ENCODE results near the gene NR3C2. TPM values are rescaled to one million over a fixed set of nuclear protein-coding genes. Genes with fewer than 3 reads are reported as not detected.
"Not testable (repeated sequence)": the region's sequence is repeated elsewhere in the genome, so short reads cannot be mapped to it uniquely, and the experiment has no call there.

Gene NR3C2
- total RNA-seq, 1 experiment from 2014 or later, result 0.96 TPM

DNA sequence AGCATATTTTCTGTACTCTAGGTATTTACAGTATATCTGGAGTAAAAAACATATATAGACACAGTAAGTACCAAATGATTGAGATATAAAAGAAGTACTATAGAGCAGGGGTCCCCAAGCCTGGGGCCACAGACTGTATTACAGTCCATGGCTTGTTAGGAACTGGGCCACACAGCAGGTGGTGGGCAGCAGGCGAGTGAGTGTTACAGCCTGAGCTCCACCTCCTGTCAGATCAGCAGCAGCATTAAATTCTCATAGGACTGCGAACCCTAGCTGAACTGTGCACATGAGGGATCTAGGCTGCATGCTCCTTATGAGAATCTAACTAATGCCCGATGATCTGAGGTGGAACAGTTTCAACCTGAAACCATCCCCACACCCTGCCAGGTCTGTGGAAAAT is 300.7 kb downstream of the NR3C2 start:
- Histone ChIP-seq H2AFZ (no peak overlapping the region), H3K36me3 (ENCODE audit: low read depth) (no peaks in the 10 kb centered on the region), H3K79me2 (ENCODE audit: low read depth) (no peaks in the 10 kb centered on the region), H3K9me2 (ENCODE audit: insufficient read depth) (no peaks in the 10 kb centered on the region), H3K9me3 (ENCODE audit: insufficient read depth, low read depth) (no peaks in the 10 kb centered on the region), H3K4me2 (no peak overlapping the region), H3K4me3 (no peak overlapping the region), H3F3A (ENCODE audit: insufficient read depth, low read depth) (no peaks in the 10 kb centered on the region), H3K27me3 (ENCODE audit: insufficient read depth, low read depth) (no peaks in the 10 kb centered on the region), H3K4me1 (replicated peaks; ENCODE audit: insufficient read depth) (no peaks in the 10 kb centered on the region), H3K27ac (no peak overlapping the region), H4K20me1 (ENCODE audit: insufficient read depth) (no peaks in the 10 kb centered on the region)
- TF ChIP-seq EZH2 (IDR thresholded peaks at IDR 0.05; ENCODE audit: low read depth), result no peak
- TF ChIP-seq, protein P1, sequence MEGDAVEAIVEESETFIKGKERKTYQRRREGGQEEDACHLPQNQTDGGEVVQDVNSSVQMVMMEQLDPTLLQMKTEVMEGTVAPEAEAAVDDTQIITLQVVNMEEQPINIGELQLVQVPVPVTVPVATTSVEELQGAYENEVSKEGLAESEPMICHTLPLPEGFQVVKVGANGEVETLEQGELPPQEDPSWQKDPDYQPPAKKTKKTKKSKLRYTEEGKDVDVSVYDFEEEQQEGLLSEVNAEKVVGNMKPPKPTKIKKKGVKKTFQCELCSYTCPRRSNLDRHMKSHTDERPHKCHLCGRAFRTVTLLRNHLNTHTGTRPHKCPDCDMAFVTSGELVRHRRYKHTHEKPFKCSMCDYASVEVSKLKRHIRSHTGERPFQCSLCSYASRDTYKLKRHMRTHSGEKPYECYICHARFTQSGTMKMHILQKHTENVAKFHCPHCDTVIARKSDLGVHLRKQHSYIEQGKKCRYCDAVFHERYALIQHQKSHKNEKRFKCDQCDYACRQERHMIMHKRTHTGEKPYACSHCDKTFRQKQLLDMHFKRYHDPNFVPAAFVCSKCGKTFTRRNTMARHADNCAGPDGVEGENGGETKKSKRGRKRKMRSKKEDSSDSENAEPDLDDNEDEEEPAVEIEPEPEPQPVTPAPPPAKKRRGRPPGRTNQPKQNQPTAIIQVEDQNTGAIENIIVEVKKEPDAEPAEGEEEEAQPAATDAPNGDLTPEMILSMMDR (conservative IDR thresholded peaks at IDR 0.05), result no peak
- intact Hi-C loops (cut with micrococcal nuclease; ENCODE audit: unreplicated experiment), result no loop called here
- ChIA-PET POLR2A (ENCODE audit: unreplicated experiment) (no interaction called here), CTCF (no interaction called here)
- DNase-seq, result no peak
- BruUV-seq (replicated peaks), result no TSS peak

DNA sequence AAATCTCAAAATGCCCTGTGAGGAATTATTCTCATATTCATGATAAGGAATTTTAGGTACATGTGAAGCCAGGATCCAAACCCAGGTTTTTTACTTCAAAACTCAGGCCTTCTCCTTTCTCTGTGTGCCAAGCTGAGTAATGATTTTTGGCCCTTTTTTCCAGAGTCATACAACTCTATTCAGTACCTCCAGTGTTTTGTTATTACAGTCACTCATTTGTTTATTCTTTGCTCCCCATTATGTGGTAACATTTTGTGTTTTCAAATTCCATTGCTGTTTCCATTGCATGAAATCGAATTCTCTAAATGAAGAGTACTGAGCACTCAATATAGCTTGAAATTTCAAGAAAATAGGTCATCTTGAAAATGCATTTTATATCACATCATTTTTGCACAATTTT is 315.4 kb downstream of the NR3C2 start:
- H3K27me3 ChIP-seq (ENCODE audit: insufficient read depth, low read depth), result no peaks in the 10 kb centered on the region
- DNase-seq, result no peak
- no peak overlapping the region for H3K4me2 ChIP-seq
- ChIA-PET CTCF (no interaction called here), POLR2A (ENCODE audit: unreplicated experiment) (no interaction called here)
- no peaks in the 10 kb centered on the region for H3K9me2 ChIP-seq (ENCODE audit: insufficient read depth)
- H2AFZ ChIP-seq, result no peak overlapping the region
- no peaks in the 10 kb centered on the region for H4K20me1 ChIP-seq (ENCODE audit: insufficient read depth)
- 0 out of 2 replicates have a peak, but pooled peaks cover 4% of the 10 kb centered on the region for H3K9me3 ChIP-seq (ENCODE audit: insufficient read depth, low read depth)
- no peaks in the 10 kb centered on the region for H3K4me1 ChIP-seq (replicated peaks; ENCODE audit: insufficient read depth)
- no peak overlapping the region for H3K27ac ChIP-seq
- H3K4me3 ChIP-seq, result no peak overlapping the region
- TF ChIP-seq, protein P1 (conservative IDR thresholded peaks at IDR 0.05), result no peak
- TF ChIP-seq EZH2 (IDR thresholded peaks at IDR 0.05; ENCODE audit: low read depth), result no peak
- no peaks in the 10 kb centered on the region for H3F3A ChIP-seq (ENCODE audit: insufficient read depth, low read depth)
- H3K79me2 ChIP-seq (ENCODE audit: low read depth), result no peaks in the 10 kb centered on the region
- BruUV-seq (replicated peaks), result no TSS peak
- H3K36me3 ChIP-seq (ENCODE audit: low read depth), result no peaks in the 10 kb centered on the region
- intact Hi-C loops (cut with micrococcal nuclease; ENCODE audit: unreplicated experiment), result no loop called here

- BruUV-seq (replicated peaks), result no TSS peak
- no peaks in the 10 kb centered on the region for H3K36me3 ChIP-seq (ENCODE audit: low read depth)
- ChIA-PET POLR2A (ENCODE audit: unreplicated experiment) (interaction anchor here (0.7 kb wide), 1 partner anchor 168 kb away, joined by 4 read pairs; no protein-coding TSS in a partner anchor), CTCF (no interaction called here)
- H3K4me1 ChIP-seq (replicated peaks; ENCODE audit: insufficient read depth), result no peaks in the 10 kb centered on the region
- H3K4me3 ChIP-seq, result no peak overlapping the region
- H3K27ac ChIP-seq, result no peak overlapping the region
- 0 out of 2 replicates have a peak, but pooled peaks cover 4% of the 10 kb centered on the region for H3K9me3 ChIP-seq (ENCODE audit: insufficient read depth, low read depth)
- TF ChIP-seq, protein P1 (conservative IDR thresholded peaks at IDR 0.05), result no peak
- TF ChIP-seq EZH2 (IDR thresholded peaks at IDR 0.05; ENCODE audit: low read depth), result no peak
- H3K4me2 ChIP-seq, result no peak overlapping the region
- H2AFZ ChIP-seq, result no peak overlapping the region
- H3F3A ChIP-seq (ENCODE audit: insufficient read depth, low read depth), result no peaks in the 10 kb centered on the region
- no peaks in the 10 kb centered on the region for H3K9me2 ChIP-seq (ENCODE audit: insufficient read depth)
- intact Hi-C loops (cut with micrococcal nuclease; ENCODE audit: unreplicated experiment), result no loop called here
- no peaks in the 10 kb centered on the region for H3K79me2 ChIP-seq (ENCODE audit: low read depth)
- no peaks in the 10 kb centered on the region for H3K27me3 ChIP-seq (ENCODE audit: insufficient read depth, low read depth)
- no peaks in the 10 kb centered on the region for H4K20me1 ChIP-seq (ENCODE audit: insufficient read depth)
- DNase-seq, result no peak
Observed at GRCh38 chr4:148124512-148124911, 317.7 kb downstream of the NR3C2 start.

DNA sequence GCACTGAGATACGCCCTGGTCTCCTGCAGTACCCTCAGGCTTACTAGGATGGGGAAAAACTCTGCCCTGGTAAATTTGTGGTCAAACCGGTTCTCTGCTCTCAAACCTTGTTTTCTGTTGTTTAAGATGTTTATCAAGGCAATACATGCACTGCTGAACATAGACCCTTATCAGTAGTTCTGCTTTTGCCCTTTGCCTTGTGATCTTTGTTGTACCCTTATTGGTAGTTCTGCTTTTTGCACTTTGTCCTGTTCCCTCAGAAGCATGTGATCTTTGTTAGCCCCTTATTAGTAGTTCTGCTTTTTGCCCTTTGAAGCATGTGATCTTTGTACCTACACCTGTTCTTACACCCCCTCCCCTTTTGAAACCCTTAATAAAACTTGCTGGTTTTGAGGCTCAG is 319.1 kb downstream of the NR3C2 start:
- H3K9me2 ChIP-seq (ENCODE audit: insufficient read depth); POLR2A ChIA-PET (ENCODE audit: unreplicated experiment); H3K4me3 ChIP-seq; H3K79me2 ChIP-seq (ENCODE audit: low read depth); H3F3A ChIP-seq (ENCODE audit: insufficient read depth, low read depth); H3K4me2 ChIP-seq; H4K20me1 ChIP-seq (ENCODE audit: insufficient read depth); H3K36me3 ChIP-seq (ENCODE audit: low read depth); H3K27me3 ChIP-seq (ENCODE audit: insufficient read depth, low read depth); CTCF ChIA-PET; H3K27ac ChIP-seq; intact Hi-C loops (cut with micrococcal nuclease; ENCODE audit: unreplicated experiment); BruUV-seq (replicated peaks); H3K4me1 ChIP-seq (replicated peaks; ENCODE audit: insufficient read depth); H3K9me3 ChIP-seq (ENCODE audit: insufficient read depth, low read depth); H2AFZ ChIP-seq: not testable (repeated sequence)
- DNase-seq, result peak in 1 of 2 experiments; percentile 11

All from PC-9 (cell line).